Measurements from ENCODE around the gene PSMC4.

The PSMC4 gene

DNA sequence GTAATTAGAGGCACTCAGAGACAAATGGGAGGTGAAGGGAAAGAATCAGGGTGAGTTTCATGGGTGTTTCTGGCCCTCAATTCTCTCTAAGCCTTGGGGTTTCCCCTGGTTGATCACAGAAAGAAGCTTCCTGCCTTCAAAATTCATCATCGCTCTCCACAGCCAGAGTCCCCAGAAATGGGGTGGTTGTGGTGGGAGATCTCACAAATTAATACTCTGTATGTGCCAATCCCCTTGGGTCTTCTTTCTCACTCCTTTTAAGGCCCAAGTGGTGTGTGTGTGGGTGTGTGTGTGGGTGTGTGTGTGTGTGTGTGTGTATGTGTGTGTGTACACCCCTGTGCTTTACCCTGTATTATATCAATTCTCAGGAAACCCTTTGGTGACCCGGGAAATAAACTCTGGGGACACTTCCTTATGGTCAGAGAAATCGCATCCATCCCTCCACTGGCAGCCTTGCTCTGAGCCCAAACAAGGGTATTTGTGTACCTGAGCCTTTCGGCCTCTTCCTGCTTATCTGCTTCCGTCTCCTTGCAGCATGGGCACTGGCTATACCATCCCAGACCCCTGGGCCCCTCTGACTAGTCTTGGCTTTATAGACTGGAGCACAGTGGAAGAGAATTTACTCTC, 33.8 kb upstream of the PSMC4 start:
- no peak for ATAC-seq

DNA sequence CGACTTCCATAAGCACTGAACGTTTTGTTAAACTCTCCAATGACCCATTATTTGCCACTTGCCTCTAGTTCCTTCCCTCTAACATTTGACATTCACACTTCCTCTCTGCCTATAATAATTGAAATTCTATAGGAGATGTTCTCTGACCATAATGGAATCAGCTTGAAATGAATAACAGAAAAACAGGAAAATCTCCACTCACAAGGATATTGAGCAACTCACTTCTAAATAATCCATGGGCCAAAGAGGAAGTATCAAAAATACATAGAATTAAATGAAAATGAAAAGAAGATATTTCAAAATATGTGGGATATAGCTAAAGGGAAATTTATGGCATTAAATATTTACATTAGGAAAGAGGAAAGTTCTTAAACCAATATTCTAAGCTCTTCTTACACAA, 33.2 kb upstream of the PSMC4 start:
- no peak for TF ChIP-seq ZNF70 (CRISPR knock-in tag; IDR thresholded peaks at IDR 0.05)
- TF ChIP-seq ESRRG (CRISPR knock-in tag; IDR thresholded peaks at IDR 0.05), result no peak
- TF ChIP-seq PPARA (CRISPR knock-in tag; IDR thresholded peaks at IDR 0.05; ENCODE audit: borderline replicate concordance), result no peak
- TF ChIP-seq ZFP30 (CRISPR knock-in tag; IDR thresholded peaks at IDR 0.05), result no peak
- TF ChIP-seq RARB (CRISPR knock-in tag; IDR thresholded peaks at IDR 0.05), result no peak
- TF ChIP-seq ARNTL (CRISPR knock-in tag; IDR thresholded peaks at IDR 0.05; ENCODE audit: borderline replicate concordance, low read depth), result no peak
- no peak for TF ChIP-seq TSHZ2 (CRISPR knock-in tag; IDR thresholded peaks at IDR 0.05)
- no peak for TF ChIP-seq SNAI2 (CRISPR knock-in tag; IDR thresholded peaks at IDR 0.05)
- no peak for TF ChIP-seq CSRNP3 (CRISPR knock-in tag; IDR thresholded peaks at IDR 0.05)
- no peak for TF ChIP-seq TOX (CRISPR knock-in tag; IDR thresholded peaks at IDR 0.05; ENCODE audit: borderline replicate concordance)
- no peak for TF ChIP-seq ZNF8 (CRISPR knock-in tag; IDR thresholded peaks at IDR 0.05)
- TF ChIP-seq ZNF565 (CRISPR knock-in tag; conservative IDR thresholded peaks at IDR 0.05; ENCODE audit: low read depth), result no peak
- no peak for TF ChIP-seq ISL1 (CRISPR knock-in tag; IDR thresholded peaks at IDR 0.05)
- TF ChIP-seq OSR1 (CRISPR knock-in tag; IDR thresholded peaks at IDR 0.05), result no peak
- TF ChIP-seq GLIS3 (CRISPR knock-in tag; IDR thresholded peaks at IDR 0.05), result no peak
- TF ChIP-seq CSDC2 (CRISPR knock-in tag; IDR thresholded peaks at IDR 0.05), result no peak
- TF ChIP-seq TCF4 (CRISPR knock-in tag; IDR thresholded peaks at IDR 0.05; ENCODE audit: borderline replicate concordance), result no peak
- no peak for ATAC-seq

More for the DNA sequence above, 33.8 kb upstream of the PSMC4 start:
- TF ChIP-seq SNAI2 (CRISPR knock-in tag; IDR thresholded peaks at IDR 0.05) (no peak), TOX (CRISPR knock-in tag; IDR thresholded peaks at IDR 0.05; ENCODE audit: borderline replicate concordance) (no peak), RARB (CRISPR knock-in tag; IDR thresholded peaks at IDR 0.05) (no peak), ESRRG (CRISPR knock-in tag; IDR thresholded peaks at IDR 0.05) (no peak), ISL1 (CRISPR knock-in tag; IDR thresholded peaks at IDR 0.05) (no peak), CSRNP3 (CRISPR knock-in tag; IDR thresholded peaks at IDR 0.05) (no peak), TCF4 (CRISPR knock-in tag; IDR thresholded peaks at IDR 0.05; ENCODE audit: borderline replicate concordance) (no peak), ZNF565 (CRISPR knock-in tag; conservative IDR thresholded peaks at IDR 0.05; ENCODE audit: low read depth) (no peak), ARNTL (CRISPR knock-in tag; IDR thresholded peaks at IDR 0.05; ENCODE audit: borderline replicate concordance, low read depth) (no peak), PPARA (CRISPR knock-in tag; IDR thresholded peaks at IDR 0.05; ENCODE audit: borderline replicate concordance) (no peak), ZC3H10 (CRISPR knock-in tag; IDR thresholded peaks at IDR 0.05) (no peak), TSHZ2 (CRISPR knock-in tag; IDR thresholded peaks at IDR 0.05) (no peak)
- TF ChIP-seq, protein P1, sequence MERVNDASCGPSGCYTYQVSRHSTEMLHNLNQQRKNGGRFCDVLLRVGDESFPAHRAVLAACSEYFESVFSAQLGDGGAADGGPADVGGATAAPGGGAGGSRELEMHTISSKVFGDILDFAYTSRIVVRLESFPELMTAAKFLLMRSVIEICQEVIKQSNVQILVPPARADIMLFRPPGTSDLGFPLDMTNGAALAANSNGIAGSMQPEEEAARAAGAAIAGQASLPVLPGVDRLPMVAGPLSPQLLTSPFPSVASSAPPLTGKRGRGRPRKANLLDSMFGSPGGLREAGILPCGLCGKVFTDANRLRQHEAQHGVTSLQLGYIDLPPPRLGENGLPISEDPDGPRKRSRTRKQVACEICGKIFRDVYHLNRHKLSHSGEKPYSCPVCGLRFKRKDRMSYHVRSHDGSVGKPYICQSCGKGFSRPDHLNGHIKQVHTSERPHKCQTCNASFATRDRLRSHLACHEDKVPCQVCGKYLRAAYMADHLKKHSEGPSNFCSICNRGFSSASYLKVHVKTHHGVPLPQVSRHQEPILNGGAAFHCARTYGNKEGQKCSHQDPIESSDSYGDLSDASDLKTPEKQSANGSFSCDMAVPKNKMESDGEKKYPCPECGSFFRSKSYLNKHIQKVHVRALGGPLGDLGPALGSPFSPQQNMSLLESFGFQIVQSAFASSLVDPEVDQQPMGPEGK (CRISPR knock-in tag; IDR thresholded peaks at IDR 0.05; ENCODE audit: borderline replicate concordance), result no peak

Measured in SK-N-SH treated with all-trans-retinoic acid at 6 μM for 48 hours (cell line).